ENCODE results near the gene KCNMA1. TPM values are rescaled to one million over a fixed set of nuclear protein-coding genes. Genes with fewer than 3 reads are reported as not detected.

The KCNMA1 gene
- total and polyA plus RNA-seq, 8 donors, result 0.92 to 155 (median 54.3) TPM

DNA sequence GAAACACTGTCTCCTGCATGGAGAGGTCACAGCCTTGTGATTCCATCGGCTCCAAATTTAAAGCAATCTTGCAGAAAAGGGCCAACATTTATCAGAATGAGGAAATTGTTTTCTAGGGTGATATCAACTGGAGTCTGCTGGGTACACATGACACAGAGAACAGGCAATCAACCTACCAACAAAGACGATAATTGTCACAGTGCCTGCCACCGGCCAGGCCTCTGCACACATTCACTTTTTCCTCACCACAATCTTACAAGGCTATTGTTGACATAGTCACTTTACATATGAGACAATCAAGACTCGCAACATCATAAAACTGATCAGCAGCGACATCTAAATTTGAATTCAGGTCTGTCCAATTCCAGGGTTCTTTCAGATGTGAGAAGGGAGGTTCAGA lies 189.4 kb downstream of the KCNMA1 start:
- Histone ChIP-seq H3K36me3 (no peaks in the 10 kb centered on the region), H3K9me3 (no peaks in the 10 kb centered on the region), H3K4me3 (no peak overlapping the region), H3K27me3 (no peaks in the 10 kb centered on the region), H3K27ac (no peak overlapping the region), H3K4me1 (peaks cover 0 to 44% (median 19%) of the 10 kb centered on the region in 4 donors)
- DNase-seq, result peak in 1 of 2 donors; percentile 35
- intact Hi-C loops (cut with DNase I; ENCODE audit: low total_unique reads), result no loop called here
- no peak for TF ChIP-seq POLR2A (IDR thresholded peaks at IDR 0.05)
- peak in 2 of 3 donors; percentile 36 to 39 for TF ChIP-seq POLR2AphosphoS5 (IDR thresholded peaks at IDR 0.05)
- WGBS, 5 donors, result 33 to 55% (median 43%) methylated on average over 5 of the region's 5 CpGs

DNA sequence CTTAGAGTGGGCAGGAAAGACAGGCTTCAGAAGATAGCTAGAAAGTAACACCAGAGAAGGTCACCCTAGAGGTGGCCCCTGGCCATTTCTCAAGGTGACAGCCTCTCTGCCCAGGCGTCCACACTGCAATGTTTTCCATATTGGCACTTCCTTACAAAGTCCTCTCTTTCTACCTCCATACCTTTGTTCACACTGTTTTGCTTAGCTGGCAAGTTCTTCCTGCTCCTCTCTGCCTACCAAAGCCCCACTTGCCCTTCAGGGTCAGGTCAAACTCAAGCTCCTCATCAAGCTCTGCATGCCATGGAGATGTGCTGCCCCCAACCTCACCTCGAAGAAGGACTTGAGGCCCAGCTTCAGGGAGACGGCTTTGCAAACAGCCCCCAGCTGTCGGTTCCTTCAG lies 190.9 kb downstream of the KCNMA1 start:
- TF ChIP-seq POLR2AphosphoS5 (IDR thresholded peaks at IDR 0.05) (no peak), POLR2A (IDR thresholded peaks at IDR 0.05) (no peak), EP300 (IDR thresholded peaks at IDR 0.05) (no peak)
- TF ChIP-seq, protein P1, sequence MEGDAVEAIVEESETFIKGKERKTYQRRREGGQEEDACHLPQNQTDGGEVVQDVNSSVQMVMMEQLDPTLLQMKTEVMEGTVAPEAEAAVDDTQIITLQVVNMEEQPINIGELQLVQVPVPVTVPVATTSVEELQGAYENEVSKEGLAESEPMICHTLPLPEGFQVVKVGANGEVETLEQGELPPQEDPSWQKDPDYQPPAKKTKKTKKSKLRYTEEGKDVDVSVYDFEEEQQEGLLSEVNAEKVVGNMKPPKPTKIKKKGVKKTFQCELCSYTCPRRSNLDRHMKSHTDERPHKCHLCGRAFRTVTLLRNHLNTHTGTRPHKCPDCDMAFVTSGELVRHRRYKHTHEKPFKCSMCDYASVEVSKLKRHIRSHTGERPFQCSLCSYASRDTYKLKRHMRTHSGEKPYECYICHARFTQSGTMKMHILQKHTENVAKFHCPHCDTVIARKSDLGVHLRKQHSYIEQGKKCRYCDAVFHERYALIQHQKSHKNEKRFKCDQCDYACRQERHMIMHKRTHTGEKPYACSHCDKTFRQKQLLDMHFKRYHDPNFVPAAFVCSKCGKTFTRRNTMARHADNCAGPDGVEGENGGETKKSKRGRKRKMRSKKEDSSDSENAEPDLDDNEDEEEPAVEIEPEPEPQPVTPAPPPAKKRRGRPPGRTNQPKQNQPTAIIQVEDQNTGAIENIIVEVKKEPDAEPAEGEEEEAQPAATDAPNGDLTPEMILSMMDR (IDR thresholded peaks at IDR 0.05), result no peak
- intact Hi-C loops (cut with DNase I; ENCODE audit: low total_unique reads), result no loop called here
- Histone ChIP-seq H3K4me3 (no peak overlapping the region), H3K27me3 (no peaks in the 10 kb centered on the region), H3K36me3 (no peaks in the 10 kb centered on the region), H3K4me1 (peaks cover 0 to 44% (median 19%) of the 10 kb centered on the region in 4 donors), H3K27ac (no peak overlapping the region), H3K9me3 (no peaks in the 10 kb centered on the region)
- 82 to 91% (median 88%) methylated on average over 3 to 4 of the region's 4 CpGs for WGBS, 5 donors
- DNase-seq, result no peak

DNA sequence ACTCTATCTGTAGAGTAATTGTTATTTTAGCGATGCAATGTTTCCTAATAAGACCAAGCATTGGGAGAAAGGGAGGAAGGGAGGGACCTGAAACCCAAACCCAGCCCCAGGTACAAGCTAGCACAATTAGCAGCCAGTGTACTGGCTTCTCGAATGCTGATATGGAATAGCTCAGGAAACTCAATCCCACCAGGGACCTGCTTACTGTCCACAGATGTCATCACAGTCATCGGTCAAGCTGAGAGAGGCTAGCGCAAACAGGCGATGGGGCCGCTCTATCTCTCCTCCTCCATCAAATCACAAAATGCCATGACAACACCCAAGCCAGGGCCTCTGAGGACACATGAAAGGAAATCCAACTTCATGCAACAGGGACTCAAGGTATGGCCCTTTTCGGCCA lies 192.1 kb downstream of the KCNMA1 start:
- no peak for DNase-seq
- H3K27me3 ChIP-seq, result no peaks in the 10 kb centered on the region
- 91 to 97% (median 94%) methylated on average over 7 of the region's 7 CpGs for WGBS, 5 donors
- no peak overlapping the region for H3K4me3 ChIP-seq
- H3K27ac ChIP-seq, result no peak overlapping the region
- H3K9me3 ChIP-seq, result no peaks in the 10 kb centered on the region
- H3K36me3 ChIP-seq, result no peaks in the 10 kb centered on the region
- peaks cover 0 to 38% (median 20%) of the 10 kb centered on the region in 4 donors for H3K4me1 ChIP-seq
- TF ChIP-seq EP300 (IDR thresholded peaks at IDR 0.05) (no peak), POLR2A (IDR thresholded peaks at IDR 0.05) (no peak), POLR2AphosphoS5 (IDR thresholded peaks at IDR 0.05) (no peak)
- TF ChIP-seq, protein P1 (IDR thresholded peaks at IDR 0.05), result no peak
- intact Hi-C loops (cut with DNase I; ENCODE audit: low total_unique reads), result no loop called here

DNA sequence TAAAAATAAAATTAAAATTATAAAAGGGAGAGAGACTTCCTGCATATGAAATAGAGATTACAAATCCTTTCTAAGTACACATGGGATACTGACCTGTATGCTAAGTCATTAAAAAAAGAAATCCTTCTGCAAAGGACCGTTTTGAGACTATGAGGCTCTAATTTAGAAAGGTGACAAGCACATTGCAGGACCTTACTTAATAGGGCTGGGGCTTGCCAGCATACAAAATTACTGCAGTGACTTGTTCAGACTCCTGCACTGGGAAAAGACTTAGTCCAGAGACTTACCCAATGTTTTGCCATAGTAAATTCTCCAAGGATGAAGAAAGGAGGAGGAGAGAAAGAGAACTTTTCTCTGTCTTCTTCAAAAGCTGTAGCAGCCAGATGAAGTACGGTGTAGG lies 193.6 kb downstream of the KCNMA1 start:
- DNase-seq, result no peak
- WGBS, 5 donors, result 43 to 63% (median 56%) methylated on average over 2 of the region's 2 CpGs

DNA sequence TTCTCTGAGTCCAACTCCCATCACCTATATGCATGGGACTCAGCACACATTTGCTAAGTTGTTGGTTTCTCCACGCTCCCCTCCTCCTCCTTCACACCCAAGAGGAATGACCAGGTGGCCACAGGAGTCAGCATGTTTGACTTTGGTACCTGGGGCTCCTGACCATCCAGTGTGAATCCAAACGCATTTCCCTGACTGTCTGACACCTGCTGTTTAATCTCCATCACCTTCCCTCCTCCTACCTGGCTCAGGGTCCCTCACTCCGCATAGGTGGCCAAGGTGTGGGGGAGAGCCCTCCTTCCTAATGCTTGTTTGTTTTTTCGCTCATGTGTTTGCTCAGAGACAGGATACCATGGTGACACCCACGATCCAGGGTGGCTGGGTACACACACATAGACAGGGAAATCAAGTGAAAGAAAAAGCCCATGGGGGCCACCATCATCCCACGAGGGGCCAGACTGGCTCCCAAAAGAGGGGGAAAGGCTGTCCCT lies 194.9 kb downstream of the KCNMA1 start:
- no peak overlapping the region for H3K4me3 ChIP-seq
- 46 to 69% (median 61%) methylated on average over 6 of the region's 6 CpGs for WGBS, 5 donors
- DNase-seq, result peak in 1 of 2 donors; percentile 59
- no peak for TF ChIP-seq POLR2A (IDR thresholded peaks at IDR 0.05)
- TF ChIP-seq POLR2AphosphoS5 (IDR thresholded peaks at IDR 0.05), result no peak
- peak overlapping the region in 2 of 5 donors; percentile 14 to 22 for H3K27ac ChIP-seq
- no peaks in the 10 kb centered on the region for H3K36me3 ChIP-seq
- no peaks in the 10 kb centered on the region for H3K27me3 ChIP-seq
- no peaks in the 10 kb centered on the region for H3K9me3 ChIP-seq
- H3K4me1 ChIP-seq, result peaks cover 0 to 33% (median 9%) of the 10 kb centered on the region in 4 donors
- intact Hi-C loops (cut with DNase I; ENCODE audit: low total_unique reads), result no loop called here

More for the DNA sequence above, 193.6 kb downstream of the KCNMA1 start:
- TF ChIP-seq POLR2AphosphoS5 (IDR thresholded peaks at IDR 0.05) (no peak), POLR2A (IDR thresholded peaks at IDR 0.05) (no peak), EP300 (IDR thresholded peaks at IDR 0.05) (no peak)
- TF ChIP-seq, protein P1 (IDR thresholded peaks at IDR 0.05), result no peak
- intact Hi-C loops (cut with DNase I; ENCODE audit: low total_unique reads), result no loop called here
- Histone ChIP-seq H3K36me3 (no peaks in the 10 kb centered on the region), H3K4me1 (peaks cover 0 to 44% (median 20%) of the 10 kb centered on the region in 4 donors), H3K27me3 (no peaks in the 10 kb centered on the region), H3K4me3 (no peak overlapping the region), H3K27ac (no peak overlapping the region), H3K9me3 (no peaks in the 10 kb centered on the region)
